ENCODE results near the gene LBP. TPM values are rescaled to one million over a fixed set of nuclear protein-coding genes. Genes with fewer than 3 reads are reported as not detected.
A peak's percentile ranks its signal among the peaks of the same experiment; 100 is the strongest.

The LBP gene
- total and polyA plus RNA-seq, 2 of the 13 experiments (the other 11 are each of a cell fraction or from before 2014, with no cell fraction given): 0.07 to 0.20 TPM

DNA sequence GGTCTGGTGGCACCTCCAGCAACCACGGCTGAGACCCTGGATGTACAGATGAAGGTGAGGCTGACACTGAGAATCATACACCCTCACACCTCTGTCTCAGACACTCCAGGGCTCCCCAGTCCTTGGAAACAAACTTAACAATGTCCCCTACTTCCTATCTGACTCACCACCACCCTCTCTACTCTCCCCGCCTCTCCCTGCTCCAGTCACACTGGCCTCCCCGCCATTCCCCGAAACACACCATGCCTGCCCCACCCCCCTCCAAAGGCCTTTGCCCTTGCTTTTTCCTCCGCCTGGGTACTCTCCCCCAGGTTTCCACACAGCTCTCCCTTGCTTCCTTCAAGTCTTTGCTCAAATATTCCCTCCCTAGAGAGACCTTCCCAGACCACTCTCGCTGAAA is 26.1 kb upstream of the LBP start:
- TF ChIP-seq, protein P1, sequence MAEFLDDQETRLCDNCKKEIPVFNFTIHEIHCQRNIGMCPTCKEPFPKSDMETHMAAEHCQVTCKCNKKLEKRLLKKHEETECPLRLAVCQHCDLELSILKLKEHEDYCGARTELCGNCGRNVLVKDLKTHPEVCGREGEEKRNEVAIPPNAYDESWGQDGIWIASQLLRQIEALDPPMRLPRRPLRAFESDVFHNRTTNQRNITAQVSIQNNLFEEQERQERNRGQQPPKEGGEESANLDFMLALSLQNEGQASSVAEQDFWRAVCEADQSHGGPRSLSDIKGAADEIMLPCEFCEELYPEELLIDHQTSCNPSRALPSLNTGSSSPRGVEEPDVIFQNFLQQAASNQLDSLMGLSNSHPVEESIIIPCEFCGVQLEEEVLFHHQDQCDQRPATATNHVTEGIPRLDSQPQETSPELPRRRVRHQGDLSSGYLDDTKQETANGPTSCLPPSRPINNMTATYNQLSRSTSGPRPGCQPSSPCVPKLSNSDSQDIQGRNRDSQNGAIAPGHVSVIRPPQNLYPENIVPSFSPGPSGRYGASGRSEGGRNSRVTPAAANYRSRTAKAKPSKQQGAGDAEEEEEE (CRISPR knock-in tag; IDR thresholded peaks at IDR 0.05; ENCODE audit: borderline replicate concordance): no peak
- TF ChIP-seq ZNF34 (CRISPR knock-in tag; IDR thresholded peaks at IDR 0.05; ENCODE audit: borderline replicate concordance): no peak
- Histone ChIP-seq H3K4me3 (replicated peaks in 1 of 3; ENCODE audit: insufficient read depth in 1 of 3, low read depth in 2 of 3, low read length in 3 of 3) (no peak overlapping the region), H3K79me2 (ENCODE audit: insufficient read depth, low read length) (no peaks in the 10 kb centered on the region), H4K20me1 (ENCODE audit: insufficient read depth, low read length) (no peaks in the 10 kb centered on the region), H3K9ac (ENCODE audit: insufficient read depth, low read depth, low read length) (no peak overlapping the region), H3K27me3 (ENCODE audit: control insufficient read depth in 1 of 2, insufficient read depth in 2 of 2, low read length in 2 of 2) (peaks cover 1 to 3% of the 10 kb centered on the region in 2 experiments; a peak in 2 of 5 replicates), H3K27ac (ENCODE audit: extremely low read length, insufficient read depth, low read length) (no peak overlapping the region), H3K4me2 (ENCODE audit: low read depth, low read length) (no peak overlapping the region), H3K36me3 (replicated peaks in 1 of 2; ENCODE audit: control insufficient read depth in 1 of 2, insufficient read depth in 2 of 2, low read length in 2 of 2) (no peaks in the 10 kb centered on the region), H3K4me1 (ENCODE audit: insufficient read depth, low read length) (no peaks in the 10 kb centered on the region), H3K9me3 (ENCODE audit: low read length) (no peaks in the 10 kb centered on the region), H2AFZ (ENCODE audit: low read length) (no peak overlapping the region)
- no peak for ATAC-seq
- DNase-seq (ENCODE audit: low spot score): no peak
- FAIRE-seq: no peak
- in situ Hi-C loops (cut with HindIII; ENCODE audit: extremely low pct_ligation_motif_present, low pct_unique_long_range_greater_than_20kb) (loop anchor here (5.0 to 10.0 kb wide), 2 partner anchors 93 to 265 kb away; no protein-coding TSS in a partner anchor), intact Hi-C loops (cut with micrococcal nuclease; ENCODE audit: unreplicated experiment) (no loop called here)
- CTCF ChIA-PET (ENCODE audit: low intra/inter-chr PET ratio, low total read pairs): interaction anchor here (2.1 kb wide), 1 partner anchor 91 kb away, joined by 19 read pairs; no protein-coding TSS in a partner anchor
- no TSS peak for BruUV-seq (replicated peaks)
- POLR2A ChIA-PET: no interaction called here
- WGBS (ENCODE audit: low lambda C conversion rate): 2% methylated on average over 6 of the region's 6 CpGs

DNA sequence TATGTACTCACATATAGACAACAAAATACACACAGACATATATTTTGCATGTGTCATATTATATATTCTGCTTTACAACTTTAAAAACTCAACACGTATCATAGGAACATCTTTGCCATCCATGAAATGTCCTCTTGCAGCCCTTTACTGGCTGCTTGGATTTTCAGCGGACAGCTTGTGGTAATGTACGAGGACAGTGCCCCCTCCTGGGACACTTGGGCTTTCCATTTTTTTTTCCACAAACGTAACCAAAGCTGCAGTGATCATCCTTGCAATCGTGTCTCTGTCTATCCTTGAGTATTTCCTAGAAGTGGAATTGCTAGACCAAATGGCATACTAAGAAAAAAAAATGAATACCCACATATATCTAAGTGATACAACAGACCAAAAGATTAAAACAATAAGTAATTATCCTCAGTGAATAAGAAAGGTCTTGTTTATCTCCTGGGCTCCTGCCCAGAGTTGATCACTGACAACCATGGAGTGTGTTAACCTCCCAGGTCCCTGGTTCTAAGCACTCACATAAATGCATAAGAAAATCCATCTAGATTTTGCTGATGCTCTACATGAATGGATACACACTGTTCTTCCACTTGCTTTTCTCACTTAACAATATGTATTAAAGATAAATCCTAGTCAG is 24.2 kb upstream of the LBP start:
- no peaks in the 10 kb centered on the region for H3K4me1 ChIP-seq (ENCODE audit: insufficient read depth, low read length)
- CTCF ChIA-PET (ENCODE audit: low intra/inter-chr PET ratio, low total read pairs): interaction anchor here (1.1 to 2.1 kb wide), 2 partner anchors 87 to 93 kb away, joined by 3 to 19 read pairs; no protein-coding TSS in a partner anchor
- DNase-seq (ENCODE audit: low spot score) (peak; percentile 57), ATAC-seq (peak; percentile 80), FAIRE-seq (peak; percentile 70)
- no peak overlapping the region for H3K27ac ChIP-seq (ENCODE audit: extremely low read length, insufficient read depth, low read length)
- no peaks in the 10 kb centered on the region for H4K20me1 ChIP-seq (ENCODE audit: insufficient read depth, low read length)
- POLR2A ChIA-PET: no interaction called here
- intact Hi-C loops (cut with micrococcal nuclease; ENCODE audit: unreplicated experiment): loop anchor here (1.0 kb wide), 2 partner anchors 93 to 265 kb away; no protein-coding TSS in a partner anchor
- H3K9me3 ChIP-seq (ENCODE audit: low read length): no peaks in the 10 kb centered on the region
- H3K4me3 ChIP-seq (replicated peaks in 1 of 3; ENCODE audit: insufficient read depth in 1 of 3, low read depth in 2 of 3, low read length in 3 of 3): no peak overlapping the region
- H3K27me3 ChIP-seq (ENCODE audit: control insufficient read depth in 1 of 2, insufficient read depth in 2 of 2, low read length in 2 of 2): peaks cover 1 to 5% of the 10 kb centered on the region in 2 experiments; a peak in 2 of 5 replicates
- H2AFZ ChIP-seq (ENCODE audit: low read length): no peak overlapping the region
- BruUV-seq (replicated peaks): no TSS peak
- no peak overlapping the region for H3K4me2 ChIP-seq (ENCODE audit: low read depth, low read length)
- no peaks in the 10 kb centered on the region for H3K36me3 ChIP-seq (replicated peaks in 1 of 2; ENCODE audit: control insufficient read depth in 1 of 2, insufficient read depth in 2 of 2, low read length in 2 of 2)
- no peak overlapping the region for H3K9ac ChIP-seq (ENCODE audit: insufficient read depth, low read depth, low read length)
- in situ Hi-C loops (cut with HindIII; ENCODE audit: extremely low pct_ligation_motif_present, low pct_unique_long_range_greater_than_20kb): loop anchor here (5.0 to 10.0 kb wide), 2 partner anchors 95 to 267 kb away; no protein-coding TSS in a partner anchor
- 1% methylated on average over 5 of the region's 5 CpGs for WGBS (ENCODE audit: low lambda C conversion rate)
- H3K79me2 ChIP-seq (ENCODE audit: insufficient read depth, low read length): no peaks in the 10 kb centered on the region
- TF ChIP-seq ATF1 (CRISPR knock-in tag; IDR thresholded peaks at IDR 0.05): 0 out of 2 replicates have a peak, but pooled peaks have one; percentile 35
- TF ChIP-seq XRCC5 (optimal IDR thresholded peaks at IDR 0.05; ENCODE audit: low read length): peak; percentile 71
- no peak for TF ChIP-seq ZNF598 (CRISPR knock-in tag; IDR thresholded peaks at IDR 0.05; ENCODE audit: borderline replicate concordance)
- TF ChIP-seq SETDB1 (CRISPR knock-in tag; IDR thresholded peaks at IDR 0.05; ENCODE audit: borderline replicate concordance): no peak
- TF ChIP-seq, protein P2, sequence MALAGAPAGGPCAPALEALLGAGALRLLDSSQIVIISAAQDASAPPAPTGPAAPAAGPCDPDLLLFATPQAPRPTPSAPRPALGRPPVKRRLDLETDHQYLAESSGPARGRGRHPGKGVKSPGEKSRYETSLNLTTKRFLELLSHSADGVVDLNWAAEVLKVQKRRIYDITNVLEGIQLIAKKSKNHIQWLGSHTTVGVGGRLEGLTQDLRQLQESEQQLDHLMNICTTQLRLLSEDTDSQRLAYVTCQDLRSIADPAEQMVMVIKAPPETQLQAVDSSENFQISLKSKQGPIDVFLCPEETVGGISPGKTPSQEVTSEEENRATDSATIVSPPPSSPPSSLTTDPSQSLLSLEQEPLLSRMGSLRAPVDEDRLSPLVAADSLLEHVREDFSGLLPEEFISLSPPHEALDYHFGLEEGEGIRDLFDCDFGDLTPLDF (CRISPR knock-in tag; IDR thresholded peaks at IDR 0.05): no peak
- TF ChIP-seq RAD21 (CRISPR knock-in tag; IDR thresholded peaks at IDR 0.05): peak; percentile 63; the same call in 1 of the 2 replicates
- peak; percentile 81 for TF ChIP-seq STAG1 (CRISPR knock-in tag; IDR thresholded peaks at IDR 0.05)
- TF ChIP-seq MIER3 (CRISPR knock-in tag; IDR thresholded peaks at IDR 0.05; ENCODE audit: borderline replicate concordance): no peak
- TF ChIP-seq GFI1 (CRISPR knock-in tag; IDR thresholded peaks at IDR 0.05; ENCODE audit: borderline replicate concordance): no peak
- peak; percentile 52; the same call in 1 of the 2 replicates for TF ChIP-seq SMC3 (IDR thresholded peaks at IDR 0.05; ENCODE audit: low read length)
- TF ChIP-seq, protein P3, sequence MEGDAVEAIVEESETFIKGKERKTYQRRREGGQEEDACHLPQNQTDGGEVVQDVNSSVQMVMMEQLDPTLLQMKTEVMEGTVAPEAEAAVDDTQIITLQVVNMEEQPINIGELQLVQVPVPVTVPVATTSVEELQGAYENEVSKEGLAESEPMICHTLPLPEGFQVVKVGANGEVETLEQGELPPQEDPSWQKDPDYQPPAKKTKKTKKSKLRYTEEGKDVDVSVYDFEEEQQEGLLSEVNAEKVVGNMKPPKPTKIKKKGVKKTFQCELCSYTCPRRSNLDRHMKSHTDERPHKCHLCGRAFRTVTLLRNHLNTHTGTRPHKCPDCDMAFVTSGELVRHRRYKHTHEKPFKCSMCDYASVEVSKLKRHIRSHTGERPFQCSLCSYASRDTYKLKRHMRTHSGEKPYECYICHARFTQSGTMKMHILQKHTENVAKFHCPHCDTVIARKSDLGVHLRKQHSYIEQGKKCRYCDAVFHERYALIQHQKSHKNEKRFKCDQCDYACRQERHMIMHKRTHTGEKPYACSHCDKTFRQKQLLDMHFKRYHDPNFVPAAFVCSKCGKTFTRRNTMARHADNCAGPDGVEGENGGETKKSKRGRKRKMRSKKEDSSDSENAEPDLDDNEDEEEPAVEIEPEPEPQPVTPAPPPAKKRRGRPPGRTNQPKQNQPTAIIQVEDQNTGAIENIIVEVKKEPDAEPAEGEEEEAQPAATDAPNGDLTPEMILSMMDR (CRISPR knock-in tag; IDR thresholded peaks at IDR 0.05): peak; percentile 78
